GM21526 (cell line): ENCODE results near the gene RELT.

ENCODE experiments used
- ATAC-seq: cut with Tn5 transposase; IDR thresholded peaks from one replicate; pipeline ENCODE4 v1.9.1; 2021; ENCODE audit warnings: moderate library complexity; ENCODE audit not compliant: unreplicated experiment, low FRiP score

The RELT gene, protein sequence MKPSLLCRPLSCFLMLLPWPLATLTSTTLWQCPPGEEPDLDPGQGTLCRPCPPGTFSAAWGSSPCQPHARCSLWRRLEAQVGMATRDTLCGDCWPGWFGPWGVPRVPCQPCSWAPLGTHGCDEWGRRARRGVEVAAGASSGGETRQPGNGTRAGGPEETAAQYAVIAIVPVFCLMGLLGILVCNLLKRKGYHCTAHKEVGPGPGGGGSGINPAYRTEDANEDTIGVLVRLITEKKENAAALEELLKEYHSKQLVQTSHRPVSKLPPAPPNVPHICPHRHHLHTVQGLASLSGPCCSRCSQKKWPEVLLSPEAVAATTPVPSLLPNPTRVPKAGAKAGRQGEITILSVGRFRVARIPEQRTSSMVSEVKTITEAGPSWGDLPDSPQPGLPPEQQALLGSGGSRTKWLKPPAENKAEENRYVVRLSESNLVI

DNA sequence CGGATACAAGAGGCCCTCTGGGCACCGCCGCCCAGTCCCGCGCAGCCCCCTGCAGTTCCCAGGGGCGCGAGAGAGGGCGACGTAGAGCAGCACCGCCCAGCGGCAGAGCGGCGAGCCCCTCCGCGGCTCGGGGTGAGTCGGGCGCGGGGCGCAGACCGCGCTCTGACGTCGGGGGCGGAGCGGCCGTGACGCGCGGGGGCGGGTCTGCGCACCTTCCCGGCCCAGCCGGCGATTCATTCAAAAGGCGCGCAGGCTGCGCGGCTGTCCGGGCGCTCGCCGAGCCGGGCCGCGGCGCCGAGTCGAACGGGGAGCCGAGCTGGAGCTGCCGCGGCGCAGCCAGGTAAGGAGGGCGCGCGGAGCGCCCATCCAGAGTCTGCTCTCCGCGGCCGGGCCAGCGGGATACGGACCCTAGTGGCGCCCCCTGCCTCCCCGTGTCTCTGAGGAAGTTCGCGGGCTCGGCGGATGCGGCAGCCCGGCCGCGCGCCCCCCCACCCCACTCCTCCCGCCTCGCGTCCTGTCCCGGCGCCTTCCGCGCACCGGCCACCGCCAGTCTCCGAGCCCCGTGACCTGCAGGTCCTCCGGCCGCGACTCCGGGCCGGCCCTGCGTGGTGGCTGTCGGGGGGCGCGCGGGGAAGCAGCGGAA, at the start of gene RELT:
RELT (plus strand) TSS at position 240 of the 643 bp plus-strand sequence. CDS start 12,738 bp downstream, outside the sequence.
- peak; percentile 61 for ATAC-seq

DNA sequence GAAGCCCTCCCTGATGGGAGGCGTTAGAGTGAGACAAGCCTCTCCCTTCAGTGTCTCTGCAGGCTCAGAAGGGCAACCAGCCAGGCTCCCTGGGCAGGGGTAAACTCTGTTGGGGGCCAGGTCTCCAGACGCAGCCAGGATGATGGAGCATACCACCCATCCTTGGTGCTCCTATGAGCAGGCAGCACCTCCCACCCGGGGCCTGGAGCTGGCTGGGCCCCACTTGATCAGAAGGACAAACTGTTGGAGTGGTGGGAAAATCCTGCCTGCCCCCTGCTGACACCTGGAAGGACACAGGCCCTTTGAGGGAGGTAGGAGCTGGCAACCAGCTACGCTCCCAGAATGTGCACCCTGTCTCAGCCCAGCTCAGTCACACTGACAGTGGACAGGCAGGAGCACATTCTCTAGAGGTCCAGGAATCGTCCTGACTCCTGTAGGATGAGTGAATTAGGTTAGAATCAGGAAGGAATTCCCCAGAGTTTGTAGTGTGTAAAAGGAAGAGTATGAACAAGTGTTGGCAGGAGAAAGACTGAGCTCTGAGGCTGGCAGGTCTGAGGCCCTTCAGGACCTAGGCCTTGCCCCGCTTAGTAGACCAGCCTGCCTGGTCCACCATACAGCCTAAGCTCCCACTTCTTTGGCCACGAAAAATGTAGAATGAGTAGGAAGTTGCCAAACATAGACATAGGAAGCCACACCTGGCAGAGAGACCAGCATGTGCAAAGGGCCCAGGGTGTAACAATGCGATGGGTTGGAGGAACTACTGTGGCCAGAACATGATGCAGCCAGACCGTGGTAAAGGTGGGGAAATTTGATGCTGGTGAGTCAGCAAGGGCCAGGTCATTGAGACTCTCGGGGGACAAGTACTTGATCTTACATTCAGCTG, 49.0 kb upstream of the RELT start:
- no peak for ATAC-seq

DNA sequence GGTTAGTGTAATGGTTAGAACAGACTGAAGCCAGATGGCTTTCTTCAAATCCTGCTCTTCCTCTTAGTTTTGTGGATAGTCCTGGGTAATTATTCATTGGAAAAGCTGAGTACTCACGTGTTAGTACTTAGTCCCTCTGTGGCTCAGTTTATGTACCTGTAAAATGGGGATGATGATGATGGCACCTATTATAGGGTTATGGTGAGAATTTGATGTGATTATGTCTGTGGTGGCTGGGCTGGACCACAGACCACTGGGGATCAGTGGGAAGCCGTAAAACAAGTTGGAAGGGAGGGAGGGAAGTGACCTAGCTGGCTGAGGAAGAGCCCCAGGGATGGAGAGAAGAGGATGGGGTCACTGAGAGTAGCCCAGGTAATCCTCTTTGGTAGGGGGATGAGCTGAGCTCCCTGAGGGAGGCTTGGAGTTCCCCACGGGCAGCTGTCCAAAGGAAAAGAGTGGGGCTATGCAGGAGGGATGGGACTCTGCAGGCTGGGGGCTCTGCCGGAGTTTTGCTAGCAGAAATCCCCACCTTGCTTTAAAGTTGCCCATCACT, 48.3 kb upstream of the RELT start:
- no peak for ATAC-seq

DNA sequence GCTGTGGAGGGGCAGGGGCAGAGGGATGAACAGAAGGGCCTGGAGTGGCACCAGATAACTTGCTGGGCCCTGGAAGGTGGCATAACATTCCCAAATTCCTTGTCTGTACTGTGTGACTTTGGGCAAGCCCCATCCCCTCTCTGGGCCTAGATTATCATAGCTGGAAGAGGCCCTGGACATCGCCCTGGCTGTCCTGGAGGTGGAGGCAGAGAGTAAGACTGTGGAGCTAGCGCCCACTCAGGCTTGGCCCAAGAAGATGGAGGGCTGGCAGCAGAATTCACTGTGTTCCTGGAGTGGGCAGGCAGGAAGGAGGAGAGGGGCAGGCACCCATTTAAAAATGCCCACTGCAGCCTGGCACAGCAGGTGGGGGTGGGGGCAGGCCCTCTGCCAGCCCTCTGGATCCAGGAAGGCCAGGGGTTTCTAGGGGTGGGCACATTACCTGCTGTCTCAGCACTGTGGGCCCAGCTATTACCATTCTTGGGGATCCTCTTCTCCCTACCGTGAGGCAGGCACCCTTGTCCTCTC, 45.6 kb upstream of the RELT start:
- ATAC-seq: no peak

DNA sequence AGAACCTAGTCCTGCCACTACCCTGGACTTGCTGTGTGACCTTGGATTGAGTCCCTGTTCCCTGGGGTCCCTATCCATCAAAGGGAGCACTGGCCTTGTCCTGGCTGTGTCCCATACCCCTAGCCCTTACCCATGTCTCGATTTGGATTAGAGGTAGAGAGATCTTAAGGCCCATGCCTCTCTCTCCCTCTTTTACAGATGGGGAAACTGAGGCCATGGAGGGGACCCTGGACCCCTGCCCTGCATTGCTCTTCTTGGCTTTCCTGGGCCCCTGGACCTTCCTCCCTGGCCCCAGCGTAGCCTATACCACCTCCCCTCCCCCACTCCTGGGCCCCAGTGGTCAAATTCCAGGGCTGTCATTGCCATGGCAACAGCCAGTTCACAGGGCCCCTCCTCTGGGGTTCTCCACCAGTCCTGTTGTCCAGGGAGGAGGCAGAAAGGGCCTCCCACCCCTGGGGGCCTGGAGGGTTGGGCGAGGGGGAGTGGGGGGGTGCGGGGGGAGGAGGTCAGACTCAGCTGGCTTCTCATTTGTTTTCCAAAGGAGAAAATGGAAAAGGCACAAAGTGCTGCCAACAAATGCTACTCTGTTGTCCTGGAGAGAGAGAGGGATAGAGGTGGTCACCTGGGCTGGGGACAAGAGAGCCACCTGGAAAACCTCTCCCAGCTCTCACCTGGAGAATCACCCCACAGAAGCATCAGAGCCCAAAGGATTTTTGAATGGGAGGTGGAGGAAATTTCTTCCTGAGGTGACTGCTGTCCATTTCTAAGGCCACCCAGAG, 44.9 kb upstream of the RELT start:
- no peak for ATAC-seq

DNA sequence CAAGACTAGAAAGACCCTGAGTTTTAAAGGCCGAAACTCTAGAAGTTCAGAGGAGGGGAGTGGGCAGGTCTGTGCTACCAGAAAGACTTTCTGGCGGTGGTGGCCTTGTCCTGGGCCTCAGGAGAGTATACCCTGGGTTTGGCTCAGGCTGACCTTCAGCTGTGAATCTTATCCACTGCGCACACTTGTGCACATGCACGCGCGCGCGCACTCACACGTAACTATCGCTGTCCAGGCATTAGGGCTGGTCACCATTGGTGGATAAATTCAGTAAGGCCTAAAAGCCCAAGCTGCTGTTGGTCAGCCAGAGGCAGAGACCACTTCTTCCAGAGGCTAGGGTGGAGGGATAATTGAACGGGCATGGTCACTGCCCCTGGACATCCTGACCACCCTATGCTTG, 43.0 kb upstream of the RELT start:
- ATAC-seq: no peak

DNA sequence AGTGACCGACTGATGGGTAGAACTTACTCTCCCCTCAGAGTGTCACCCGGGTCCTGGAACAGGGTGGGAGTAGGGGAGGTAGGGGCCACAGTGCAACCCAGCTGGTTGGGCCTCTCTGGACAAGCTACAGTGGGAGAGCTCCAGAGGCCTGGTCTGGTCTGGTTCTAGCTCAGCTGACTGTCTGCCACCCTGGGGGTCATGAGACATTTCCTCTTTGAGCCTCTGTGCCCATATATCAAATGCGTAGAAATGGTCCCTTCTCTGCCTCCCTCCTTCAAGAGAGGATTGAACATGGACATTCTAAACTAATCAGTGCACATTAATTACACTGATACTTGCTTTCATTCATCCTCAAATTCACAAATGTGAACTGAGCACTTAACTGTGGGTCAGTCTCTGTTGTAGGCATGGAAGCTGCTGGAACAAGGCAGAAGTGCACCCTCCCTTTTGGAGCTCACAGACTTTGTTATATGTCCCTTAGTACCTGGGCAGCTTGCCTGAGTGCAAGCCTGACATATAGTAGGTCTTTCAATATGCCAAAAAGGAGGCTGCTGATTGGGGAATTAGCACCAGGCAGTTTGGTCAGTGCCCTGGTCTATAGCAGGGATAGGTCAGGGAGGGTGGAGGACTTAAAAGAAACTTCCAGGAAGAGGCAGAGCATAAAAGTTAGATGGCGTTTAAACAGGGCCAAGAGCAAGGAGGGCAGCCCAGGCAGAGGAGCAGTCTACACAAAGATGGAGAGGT, 42.4 kb upstream of the RELT start:
- ATAC-seq: no peak

DNA sequence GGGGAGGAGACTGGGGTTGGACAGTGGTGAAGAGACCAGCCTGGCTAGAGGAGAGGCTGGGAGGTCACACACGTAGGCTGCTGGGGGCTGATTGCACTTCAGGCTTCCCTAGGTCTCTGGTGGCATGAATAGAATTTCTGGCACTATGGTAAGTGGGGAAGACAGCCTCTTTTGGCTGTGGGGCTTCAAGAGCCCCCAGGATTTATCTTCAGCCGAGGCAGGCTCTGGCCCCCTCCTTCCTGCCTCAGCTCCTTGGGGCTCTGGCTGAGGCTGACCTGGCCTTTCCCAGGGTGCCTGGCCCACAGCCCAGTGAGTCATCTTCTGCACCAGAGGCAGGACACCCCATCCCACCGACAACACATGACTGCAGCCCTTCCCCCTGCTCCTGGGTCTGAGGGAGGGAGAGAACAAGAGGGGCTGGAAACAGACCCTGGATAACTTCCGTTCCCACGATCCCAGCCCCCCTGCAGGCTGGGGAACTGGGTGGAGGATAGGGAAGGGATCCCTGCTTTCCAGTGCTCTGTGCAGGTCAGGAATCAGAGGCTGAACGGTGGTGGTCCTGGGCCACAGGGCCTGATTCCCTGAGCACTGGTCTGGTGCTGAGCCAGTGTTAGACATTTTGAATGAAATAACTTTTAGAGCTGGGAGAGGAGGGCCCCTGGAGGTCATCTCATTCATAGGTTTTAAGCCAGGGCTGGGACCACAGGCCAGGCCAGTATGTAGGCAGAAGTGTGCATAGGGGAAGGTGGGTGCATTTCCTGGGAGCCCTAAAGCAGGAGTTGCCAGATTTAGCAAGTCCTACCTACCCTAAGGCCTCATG, 41.6 kb upstream of the RELT start:
- ATAC-seq: no peak

DNA sequence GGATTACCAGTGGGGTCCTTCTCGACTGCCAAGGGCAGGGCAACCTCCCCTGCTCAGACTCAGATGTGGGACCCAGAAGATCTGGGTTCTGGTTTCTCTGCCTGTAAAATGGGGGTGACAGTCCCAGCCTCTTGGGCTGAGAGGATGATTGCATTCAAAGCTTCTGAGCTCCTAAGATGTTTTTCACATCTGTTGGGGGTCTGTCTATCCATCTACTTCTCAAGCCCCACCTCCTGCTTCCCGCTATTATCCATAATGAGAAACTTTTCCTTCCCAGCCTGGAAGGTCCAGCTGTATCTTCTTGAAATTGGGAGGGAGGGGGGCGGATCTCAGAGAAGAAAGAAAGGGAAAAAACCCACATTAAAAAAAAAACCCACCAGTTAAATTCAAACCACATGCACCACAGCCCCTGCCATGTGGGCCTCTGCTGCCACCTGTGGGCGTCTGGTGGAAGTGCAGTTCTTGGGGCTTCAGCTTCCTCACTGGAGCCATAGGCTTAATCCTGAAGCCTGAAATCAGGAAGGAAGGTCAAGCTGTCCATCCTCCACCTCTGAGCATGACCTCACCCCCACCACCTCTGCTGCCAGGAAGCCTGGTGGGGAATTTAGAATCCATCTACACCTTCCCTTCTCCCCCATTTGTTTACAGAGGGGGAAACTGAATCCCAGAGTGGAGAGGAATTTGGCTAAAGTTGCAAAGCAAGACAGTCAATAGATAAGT, 40.8 kb upstream of the RELT start:
- no peak for ATAC-seq

DNA sequence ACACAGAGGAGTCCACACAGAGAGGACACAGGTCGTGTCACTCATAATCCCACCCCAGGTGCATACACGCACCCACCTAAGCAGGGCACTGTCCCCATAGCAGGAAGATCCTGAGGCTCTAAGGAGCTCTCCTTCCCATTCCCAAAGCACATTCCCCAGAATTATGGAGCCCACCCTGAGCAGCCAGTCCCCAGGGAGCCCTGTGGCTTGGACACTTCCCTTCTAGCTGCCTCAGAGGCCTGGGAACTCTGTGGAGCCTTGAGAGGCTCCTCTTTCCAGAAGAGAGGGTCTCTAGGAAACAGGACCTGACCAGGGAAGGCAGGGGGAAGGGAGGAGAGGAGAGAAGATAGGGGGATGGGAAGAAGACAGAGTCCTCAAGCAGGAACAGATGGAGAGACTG, 38.4 kb upstream of the RELT start:
- no peak for ATAC-seq

DNA sequence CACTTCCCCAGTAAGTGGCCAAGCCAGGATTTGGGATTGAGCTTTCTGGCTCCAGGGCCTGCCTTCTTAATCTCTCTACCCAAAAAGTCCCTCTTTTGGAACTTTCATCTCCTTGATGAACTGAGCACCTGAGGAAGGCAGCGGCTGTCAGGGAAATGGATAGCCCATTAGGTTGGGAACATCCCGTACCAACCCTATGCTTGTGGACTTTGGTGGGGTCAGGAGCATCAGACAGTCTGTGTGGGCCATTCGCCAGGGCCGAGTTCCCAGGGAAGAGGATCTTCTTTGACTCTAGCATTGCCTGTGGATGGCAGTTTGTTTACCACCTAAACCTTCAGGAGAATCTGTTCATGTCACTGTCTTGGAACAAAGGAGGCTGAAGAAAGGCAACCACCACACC, 37.9 kb upstream of the RELT start:
- no peak for ATAC-seq

DNA sequence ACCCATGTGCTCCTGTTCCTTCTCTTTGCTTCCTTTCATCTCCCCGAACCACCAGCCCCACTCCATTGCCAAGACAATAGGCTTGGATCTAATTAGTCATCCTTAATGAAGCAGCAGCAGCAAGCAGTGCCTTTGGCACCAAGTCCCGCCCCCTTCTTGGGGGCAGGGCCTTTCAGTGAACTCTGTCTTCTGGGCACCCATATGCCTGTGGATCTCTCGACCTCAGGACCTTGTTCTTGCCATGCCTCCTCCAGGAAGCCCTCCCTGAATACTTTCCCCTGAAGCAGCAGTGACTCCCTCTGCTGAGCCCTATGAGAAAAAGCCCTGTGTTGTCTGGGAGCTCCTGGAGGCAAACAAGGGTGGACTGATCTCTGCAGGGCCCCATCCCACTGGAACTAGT, 36.0 kb upstream of the RELT start:
- ATAC-seq: no peak

DNA sequence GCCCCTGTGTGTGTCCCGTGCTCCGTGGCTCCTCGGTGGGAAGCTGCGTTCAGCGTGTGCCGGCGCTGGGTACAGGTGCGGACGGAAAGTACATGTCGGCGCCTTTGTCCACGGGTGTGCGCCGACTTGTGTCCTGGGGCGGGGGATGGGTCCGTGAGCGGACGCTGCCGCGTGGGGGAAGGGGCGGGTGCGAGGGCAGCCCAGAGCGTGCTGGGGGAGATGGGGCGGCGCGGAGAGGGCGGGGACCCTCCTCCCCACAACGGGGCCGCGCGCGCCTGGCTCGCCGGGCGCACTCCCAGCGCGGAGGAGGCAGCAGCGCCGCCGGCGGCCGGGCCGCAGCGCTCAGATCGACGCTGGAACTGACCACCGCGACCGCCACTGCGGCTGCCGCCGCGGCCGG, 33.6 kb upstream of the RELT start:
- ATAC-seq: no peak

DNA sequence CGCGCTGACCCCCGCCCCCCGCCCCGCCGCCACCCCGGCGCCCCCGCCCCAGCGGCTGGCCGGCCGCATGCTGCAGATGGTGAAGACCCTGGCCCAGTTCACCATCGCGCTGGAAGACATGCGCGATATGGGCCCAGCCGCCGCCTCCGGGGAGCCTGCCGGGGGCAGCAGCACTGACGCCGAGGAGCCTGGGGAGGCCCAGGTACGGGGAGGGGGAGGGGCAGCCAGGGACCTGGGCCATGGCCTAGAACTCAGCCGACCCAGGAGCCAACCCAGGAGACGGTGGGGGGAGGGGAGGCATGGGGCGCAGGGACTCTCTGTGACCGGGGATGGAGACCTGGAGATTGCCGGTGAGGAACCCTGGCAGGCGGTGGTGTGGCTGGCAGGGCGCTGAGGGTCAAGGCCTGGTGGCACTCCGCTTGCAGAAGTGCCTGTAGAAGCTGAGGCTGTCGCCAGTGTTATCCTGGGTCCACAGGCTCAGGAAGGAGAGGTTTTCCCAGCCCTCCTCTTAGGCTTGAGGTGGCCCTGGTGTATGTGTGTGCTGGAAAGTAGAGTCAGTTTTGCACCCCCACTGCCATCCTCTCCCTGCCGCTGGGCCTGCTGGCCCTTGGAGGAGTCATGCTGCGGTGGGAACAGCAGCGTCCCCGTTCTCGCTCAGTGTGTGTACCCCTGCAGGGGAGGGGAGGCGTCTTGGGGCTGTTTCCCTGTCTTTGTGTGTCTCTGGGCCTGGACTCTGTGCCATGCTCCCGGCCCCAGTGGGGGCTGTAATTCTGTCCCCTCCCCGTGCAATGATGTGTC, 32.9 kb upstream of the RELT start:
- ATAC-seq: no peak

DNA sequence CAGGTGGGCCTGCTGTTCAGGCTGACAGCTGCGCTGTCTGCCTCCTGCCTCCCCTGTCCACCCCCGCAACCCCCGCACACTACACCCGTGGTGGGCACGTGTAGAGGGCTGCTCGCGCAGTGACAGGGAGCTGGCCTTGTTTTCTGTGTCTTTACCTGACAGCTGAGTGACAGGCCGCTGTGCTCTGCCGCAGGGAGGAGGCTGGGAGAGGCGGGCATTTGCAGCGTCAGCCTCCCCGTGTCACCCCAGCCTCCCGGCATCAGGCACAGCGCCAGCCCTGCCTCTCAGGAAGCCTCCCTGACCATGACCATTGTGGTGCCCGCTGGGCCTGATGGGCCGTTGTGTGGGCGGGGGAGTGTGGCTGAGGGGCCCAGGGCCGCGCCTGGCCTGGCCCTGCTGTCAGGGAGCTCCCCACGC, 32.0 kb upstream of the RELT start:
- no peak for ATAC-seq

DNA sequence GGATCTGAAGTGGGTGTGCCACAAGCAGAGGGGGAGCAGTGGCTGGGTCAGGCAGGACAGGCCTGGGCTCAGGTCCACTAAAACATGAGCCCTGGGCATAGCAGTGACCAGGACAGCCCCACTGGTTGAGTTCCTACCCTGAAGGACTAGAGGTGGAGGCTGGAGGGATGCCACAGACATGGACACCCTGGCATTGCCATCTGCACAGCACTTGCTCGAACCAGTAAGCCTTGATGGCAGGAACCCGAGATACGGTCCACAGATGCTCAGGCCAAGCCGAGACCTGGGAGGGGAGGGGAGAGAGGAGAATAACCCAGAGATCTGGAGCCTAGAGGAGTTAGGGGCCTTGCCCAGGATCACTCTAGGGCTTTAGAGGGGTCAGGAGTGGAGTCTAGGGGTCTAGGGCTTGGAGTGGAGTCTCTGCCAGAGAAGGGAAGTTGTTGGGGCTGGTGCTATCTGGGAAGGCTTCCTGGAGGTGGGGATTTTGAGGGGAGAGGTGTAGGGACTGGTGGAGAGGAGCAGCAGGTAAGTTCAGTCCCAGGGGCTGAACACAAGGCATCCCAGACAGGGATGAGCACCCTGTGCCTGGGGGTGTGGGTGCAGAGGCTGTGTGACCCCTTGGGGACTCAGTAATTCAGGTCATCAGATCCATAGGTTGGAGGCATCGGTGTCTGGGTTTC, 30.6 kb upstream of the RELT start:
- ATAC-seq: no peak
